ENCODE measurements around the gene SPRED1. TPM values are rescaled to one million over a fixed set of nuclear protein-coding genes. Genes with fewer than 3 reads are reported as not detected.

Gene SPRED1
- polyA plus RNA-seq: 10 to 100 TPM in 1 of 4 donors, 1 to 10 TPM in 2, under 1 TPM in 1; 0.89 to 30.1 (median 3.5) TPM
- long read RNA-seq, donor 1: 0 reads
- long read RNA-seq, donor 2, full-length matches to known transcripts: 8 of 8 reads
- long read RNA-seq, donor 2, partial matches to known transcripts: 0 of 8 reads
- long read RNA-seq, donor 2, other reads (novel, unspliced or antisense): 0 of 8 reads
- long read RNA-seq, donor 3, full-length matches to known transcripts: 5 of 5 reads
- long read RNA-seq, donor 3, partial matches to known transcripts: 0 of 5 reads
- long read RNA-seq, donor 3, other reads (novel, unspliced or antisense): 0 of 5 reads
- long read RNA-seq, donor 4: 0 reads
- long read RNA-seq, donor 5, full-length matches to known transcripts: 2 of 2 reads
- long read RNA-seq, donor 5, partial matches to known transcripts: 0 of 2 reads
- long read RNA-seq, donor 5, other reads (novel, unspliced or antisense): 0 of 2 reads
- long read RNA-seq, donor 6, full-length matches to known transcripts: 3 of 3 reads
- long read RNA-seq, donor 6, partial matches to known transcripts: 0 of 3 reads
- long read RNA-seq, donor 6, other reads (novel, unspliced or antisense): 0 of 3 reads
- long read RNA-seq, donor 7, full-length matches to known transcripts: 6 of 6 reads
- long read RNA-seq, donor 7, partial matches to known transcripts: 0 of 6 reads
- long read RNA-seq, donor 7, other reads (novel, unspliced or antisense): 0 of 6 reads
- long read RNA-seq, donor 8: 0 reads
- long read RNA-seq, donor 9: 0 reads
- long read RNA-seq, donor 10, full-length matches to known transcripts: 11 of 11 reads
- long read RNA-seq, donor 10, partial matches to known transcripts: 0 of 11 reads
- long read RNA-seq, donor 10, other reads (novel, unspliced or antisense): 0 of 11 reads

GRCh38 chr15:38252481-38253350, at the start of gene SPRED1:
TSS of gene SPRED1 (plus strand) at chr15:38252836. CDS start at chr15:38253186, 350 bp downstream.
- FAIRE-seq (no peak), DNase-seq (peak; percentile 39 to 87)
- WGBS, 3 donors: 0 to 1% (median 1%) methylated on average over 55 to 75 of the region's 75 CpGs
- no peaks in the 10 kb centered on the region for H3K9me3 ChIP-seq (ENCODE audit: control insufficient read depth in 2 of 2, insufficient read depth in 1 of 2, low read depth in 1 of 2, low read length in 1 of 2)
- H3K4me3 ChIP-seq (ENCODE audit: low read depth in 1 of 3, low read length in 3 of 3): peak within 1 kb of the TSS; percentile 60 to 99 (median 90)
- peaks cover 0 to 9% (median 0%) of the 10 kb centered on the region in 3 donors for H3K4me1 ChIP-seq (ENCODE audit: control insufficient read depth in 3 of 3, insufficient read depth in 2 of 3, low read depth in 1 of 3, low read length in 2 of 3)
- H3K27me3 ChIP-seq (ENCODE audit: control insufficient read depth in 3 of 3, insufficient read depth in 3 of 3, low read length in 3 of 3): no peaks in the 10 kb centered on the region
- peak within 1 kb of the TSS; percentile 85 to 97 (median 96) for H3K27ac ChIP-seq (ENCODE audit: low read depth in 1 of 3, low read length in 2 of 3)
- no peaks in the 10 kb centered on the region for H3K36me3 ChIP-seq (ENCODE audit: control insufficient read depth in 3 of 3, insufficient read depth in 2 of 3, low read depth in 1 of 3, low read length in 3 of 3)

GRCh38 chr15:38205526-38206272, 46.9 kb upstream of the SPRED1 start:
- Histone ChIP-seq H3K9me3 (ENCODE audit: control insufficient read depth in 2 of 2, insufficient read depth in 1 of 2, low read depth in 1 of 2, low read length in 1 of 2) (peaks cover 0 to 4% of the 10 kb centered on the region in 2 donors), H3K27me3 (ENCODE audit: control insufficient read depth in 3 of 3, insufficient read depth in 3 of 3, low read length in 3 of 3) (no peaks in the 10 kb centered on the region), H3K4me1 (ENCODE audit: control insufficient read depth in 3 of 3, insufficient read depth in 2 of 3, low read depth in 1 of 3, low read length in 2 of 3) (peaks cover 2 to 21% (median 3%) of the 10 kb centered on the region in 3 donors), H3K27ac (ENCODE audit: low read depth in 1 of 3, low read length in 2 of 3) (peak overlapping the region in 1 of 3 donors; percentile 20), H3K4me3 (ENCODE audit: low read depth in 1 of 3, low read length in 3 of 3) (no peak overlapping the region), H3K36me3 (ENCODE audit: control insufficient read depth in 3 of 3, insufficient read depth in 2 of 3, low read depth in 1 of 3, low read length in 3 of 3) (no peaks in the 10 kb centered on the region)
- peak; percentile 58 to 60 for DNase-seq
- no peak for FAIRE-seq
- 52 to 66% (median 59%) methylated on average over 3 of the region's 3 CpGs for WGBS, 3 donors

- H3K9me3 ChIP-seq (ENCODE audit: control insufficient read depth in 2 of 2, insufficient read depth in 1 of 2, low read depth in 1 of 2, low read length in 1 of 2): peaks cover 0 to 4% of the 10 kb centered on the region in 2 donors
- DNase-seq (no peak), FAIRE-seq (no peak)
- peaks cover 2 to 21% (median 4%) of the 10 kb centered on the region in 3 donors for H3K4me1 ChIP-seq (ENCODE audit: control insufficient read depth in 3 of 3, insufficient read depth in 2 of 3, low read depth in 1 of 3, low read length in 2 of 3)
- H3K27ac ChIP-seq (ENCODE audit: low read depth in 1 of 3, low read length in 2 of 3): no peak overlapping the region
- no peaks in the 10 kb centered on the region for H3K36me3 ChIP-seq (ENCODE audit: control insufficient read depth in 3 of 3, insufficient read depth in 2 of 3, low read depth in 1 of 3, low read length in 3 of 3)
- no peak overlapping the region for H3K4me3 ChIP-seq (ENCODE audit: low read depth in 1 of 3, low read length in 3 of 3)
- WGBS, 3 donors: 82 to 97% (median 83%) methylated on average over 2 of the region's 2 CpGs
- H3K27me3 ChIP-seq (ENCODE audit: control insufficient read depth in 3 of 3, insufficient read depth in 3 of 3, low read length in 3 of 3): no peaks in the 10 kb centered on the region
These were observed 45.0 kb upstream of the SPRED1 start for GRCh38 chr15:38207621-38208020.

GRCh38 chr15:38208206-38208605, 44.4 kb upstream of the SPRED1 start:
- DNase-seq (no peak), FAIRE-seq (no peak)
- Histone ChIP-seq H3K27ac (ENCODE audit: low read depth in 1 of 3, low read length in 2 of 3) (no peak overlapping the region), H3K4me1 (ENCODE audit: control insufficient read depth in 3 of 3, insufficient read depth in 2 of 3, low read depth in 1 of 3, low read length in 2 of 3) (peaks cover 2 to 23% (median 5%) of the 10 kb centered on the region in 3 donors), H3K27me3 (ENCODE audit: control insufficient read depth in 3 of 3, insufficient read depth in 3 of 3, low read length in 3 of 3) (no peaks in the 10 kb centered on the region), H3K4me3 (ENCODE audit: low read depth in 1 of 3, low read length in 3 of 3) (no peak overlapping the region), H3K36me3 (ENCODE audit: control insufficient read depth in 3 of 3, insufficient read depth in 2 of 3, low read depth in 1 of 3, low read length in 3 of 3) (no peaks in the 10 kb centered on the region), H3K9me3 (ENCODE audit: control insufficient read depth in 2 of 2, insufficient read depth in 1 of 2, low read depth in 1 of 2, low read length in 1 of 2) (peaks cover 0 to 4% of the 10 kb centered on the region in 2 donors)
- 83 to 97% (median 94%) methylated on average over 1 of the region's 1 CpG for WGBS, 3 donors

GRCh38 chr15:38208779-38209178, 43.9 kb upstream of the SPRED1 start:
- Histone ChIP-seq H3K9me3 (ENCODE audit: control insufficient read depth in 2 of 2, insufficient read depth in 1 of 2, low read depth in 1 of 2, low read length in 1 of 2) (no peaks in the 10 kb centered on the region), H3K27ac (ENCODE audit: low read depth in 1 of 3, low read length in 2 of 3) (no peak overlapping the region), H3K27me3 (ENCODE audit: control insufficient read depth in 3 of 3, insufficient read depth in 3 of 3, low read length in 3 of 3) (no peaks in the 10 kb centered on the region), H3K36me3 (ENCODE audit: control insufficient read depth in 3 of 3, insufficient read depth in 2 of 3, low read depth in 1 of 3, low read length in 3 of 3) (no peaks in the 10 kb centered on the region), H3K4me3 (ENCODE audit: low read depth in 1 of 3, low read length in 3 of 3) (no peak overlapping the region), H3K4me1 (ENCODE audit: control insufficient read depth in 3 of 3, insufficient read depth in 2 of 3, low read depth in 1 of 3, low read length in 2 of 3) (peaks cover 2 to 27% (median 5%) of the 10 kb centered on the region in 3 donors)
- 91 to 97% (median 92%) methylated on average over 2 of the region's 2 CpGs for WGBS, 3 donors
- no peak for FAIRE-seq
- DNase-seq: no peak

GRCh38 chr15:38211249-38211648, 41.4 kb upstream of the SPRED1 start:
- no peaks in the 10 kb centered on the region for H3K36me3 ChIP-seq (ENCODE audit: control insufficient read depth in 3 of 3, insufficient read depth in 2 of 3, low read depth in 1 of 3, low read length in 3 of 3)
- H3K27ac ChIP-seq (ENCODE audit: low read depth in 1 of 3, low read length in 2 of 3): no peak overlapping the region
- DNase-seq (no peak), FAIRE-seq (no peak)
- H3K4me3 ChIP-seq (ENCODE audit: low read depth in 1 of 3, low read length in 3 of 3): no peak overlapping the region
- peaks cover 0 to 32% (median 4%) of the 10 kb centered on the region in 3 donors for H3K4me1 ChIP-seq (ENCODE audit: control insufficient read depth in 3 of 3, insufficient read depth in 2 of 3, low read depth in 1 of 3, low read length in 2 of 3)
- H3K27me3 ChIP-seq (ENCODE audit: control insufficient read depth in 3 of 3, insufficient read depth in 3 of 3, low read length in 3 of 3): no peaks in the 10 kb centered on the region
- H3K9me3 ChIP-seq (ENCODE audit: control insufficient read depth in 2 of 2, insufficient read depth in 1 of 2, low read depth in 1 of 2, low read length in 1 of 2): no peaks in the 10 kb centered on the region

- Histone ChIP-seq H3K27me3 (ENCODE audit: control insufficient read depth in 3 of 3, insufficient read depth in 3 of 3, low read length in 3 of 3) (no peaks in the 10 kb centered on the region), H3K27ac (ENCODE audit: low read depth in 1 of 3, low read length in 2 of 3) (no peak overlapping the region), H3K36me3 (ENCODE audit: control insufficient read depth in 3 of 3, insufficient read depth in 2 of 3, low read depth in 1 of 3, low read length in 3 of 3) (no peaks in the 10 kb centered on the region), H3K4me1 (ENCODE audit: control insufficient read depth in 3 of 3, insufficient read depth in 2 of 3, low read depth in 1 of 3, low read length in 2 of 3) (peaks cover 0 to 31% (median 2%) of the 10 kb centered on the region in 3 donors), H3K9me3 (ENCODE audit: control insufficient read depth in 2 of 2, insufficient read depth in 1 of 2, low read depth in 1 of 2, low read length in 1 of 2) (no peaks in the 10 kb centered on the region), H3K4me3 (ENCODE audit: low read depth in 1 of 3, low read length in 3 of 3) (no peak overlapping the region)
- DNase-seq (no peak), FAIRE-seq (no peak)
- WGBS, 3 donors: 86 to 90% (median 90%) methylated on average over 4 of the region's 4 CpGs
These were observed 40.8 kb upstream of the SPRED1 start for GRCh38 chr15:38211811-38212210.

Data from small intestine (tissue), 16 donors.